GM23248 (cell line): Measurements from ENCODE around the gene KIDINS220.

ENCODE experiments used
- EZH2 ChIP-seq: fragments of 200-600 bp; sonication (generic); IDR thresholded peaks from 2 replicates; pipeline ENCODE4 v1.6.1; 2018; ENCODE audit warnings: antibody characterized with exemption, mild to moderate bottlenecking; ENCODE audit not compliant: insufficient read depth, poor library complexity, severe bottlenecking
- EZH2phosphoT487 ChIP-seq: fragments of 200-600 bp; sonication (generic); IDR thresholded peaks from 2 replicates; pipeline ENCODE4 v1.6.1; 2018; ENCODE audit warnings: antibody characterized with exemption, moderate library complexity, mild to moderate bottlenecking, low read depth; ENCODE audit not compliant: insufficient read depth

- TF ChIP-seq EZH2 (no peak), EZH2phosphoT487 (no peak)
Measured at GRCh38 chr2:8870441-8870840, 33.0 kb upstream of the KIDINS220 start.
